GM12878 (cell line): ENCODE measurements around the gene ATP6V1G2. TPM values are rescaled to one million over a fixed set of nuclear protein-coding genes. Genes with fewer than 3 reads are reported as not detected.

Experiments used
- BCLAF1 ChIP-seq: fragments of 450-650 bp; IDR thresholded peaks from 2 replicates; pipeline ENCODE4 v1.6.1; 2017; ENCODE audit warnings: antibody characterized with exemption, mild to moderate bottlenecking, moderate library complexity
- CEBPZ ChIP-seq: fragments of 150-350 bp; IDR thresholded peaks from 2 replicates; pipeline ENCODE4 v1.6.1; 2016; ENCODE audit warnings: low read depth, low read length
- CHD1 ChIP-seq: IDR thresholded peaks from 2 replicates; pipeline ENCODE4 v1.6.1; 2012; ENCODE audit warnings: low read depth, low read length, improper control_type of control experiment
- ETV6 ChIP-seq, 2 experiments: fragments of 450-650 bp in 1 of 2; IDR thresholded peaks in 1 of 2; conservative IDR thresholded peaks in 1 of 2; 2 replicates each; pipeline ENCODE4 v1.6.1; 2014; ENCODE audit warnings: antibody characterized with exemption in 1 of 2, borderline replicate concordance in 1 of 2, low read depth in 1 of 2, mild to moderate bottlenecking in 1 of 2, moderate library complexity in 1 of 2
- EZH2 ChIP-seq: IDR thresholded peaks from 2 replicates; pipeline ENCODE4 v1.6.1; 2012; ENCODE audit warnings: low read depth, mild to moderate bottlenecking, control low read depth, inconsistent platforms, low read length, borderline replicate concordance; ENCODE audit not compliant: control insufficient read depth
- KDM1A ChIP-seq: fragments of 200-600 bp; sonication (generic); IDR thresholded peaks from 2 replicates; pipeline ENCODE4 v1.6.1; 2016; ENCODE audit warnings: borderline replicate concordance
- MYC ChIP-seq: IDR thresholded peaks from 2 replicates; pipeline ENCODE4 v1.6.1; 2011; ENCODE audit warnings: mild to moderate bottlenecking, low read length, moderate library complexity, inconsistent platforms; ENCODE audit not compliant: insufficient read depth, insufficient replicate concordance, insufficient read length, severe bottlenecking
- NKRF ChIP-seq: fragments of 450-650 bp; conservative IDR thresholded peaks from 2 replicates; pipeline ENCODE4 v1.6.1; 2017; ENCODE audit warnings: mild to moderate bottlenecking, moderate library complexity
- PRDM15 ChIP-seq: fragments of 450-650 bp; formaldehyde crosslinking; IDR thresholded peaks from 2 replicates; pipeline ENCODE4 v1.4.0; 2020; ENCODE audit warnings: mild to moderate bottlenecking, moderate library complexity
- SUPT20H ChIP-seq: IDR thresholded peaks from 2 replicates; pipeline ENCODE4 v1.6.1; 2011; ENCODE audit warnings: low read depth, mild to moderate bottlenecking, low read length, moderate library complexity, borderline replicate concordance; ENCODE audit not compliant: control insufficient read depth
- WRNIP1 ChIP-seq: IDR thresholded peaks from 2 replicates; pipeline ENCODE4 v1.6.1; 2011; ENCODE audit warnings: low read depth, low read length, improper control_type of control experiment, borderline replicate concordance
- YY1 ChIP-seq: IDR thresholded peaks from 2 replicates; pipeline ENCODE4 v1.6.1; 2011; ENCODE audit warnings: low read depth, mild to moderate bottlenecking, low read length
- ZNF217 ChIP-seq: fragments of 450-650 bp; IDR thresholded peaks from 2 replicates; pipeline ENCODE4 v1.6.1; 2017; ENCODE audit warnings: antibody characterized with exemption, mild to moderate bottlenecking
- ZNF24 ChIP-seq: fragments of 450-650 bp; IDR thresholded peaks from 2 replicates; pipeline ENCODE4 v1.6.1; 2017; ENCODE audit warnings: antibody characterized with exemption, mild to moderate bottlenecking
- polyA plus RNA-seq, 11 experiments: library from polyadenylated mRNA; depleted of rRNA in 4 of 11; unstranded in 6 of 11; stranded (reverse) in 5 of 11; fragments of >200 nt; fragmentation: Nextera tagmentation in 4 of 11; fragmentation: Illumina TruSeq in 1 of 11; extraction: Ambion mirVana in 4 of 11; extraction: Trizol in 1 of 11; gene quantifications; 1 replicate in 1 of 11; 2 replicates in 10 of 11; pipeline versions ENCODE4 v1.2.1 to v1.2.3, GENCODE V29; 2011 to 2016; ENCODE audit warnings: inconsistent platforms in 2 of 11, missing spikeins in 2 of 11, low read depth in 1 of 11
- total RNA-seq, 4 experiments: library from RNA; depleted of rRNA in 3 of 4; stranded (reverse); fragments of >200 nt in 3 of 4; fragmentation: Illumina TruSeq in 1 of 4; extraction: Trizol in 1 of 4; gene quantifications; 2 replicates each; pipeline versions ENCODE4 v1.2.1 to v1.2.3, GENCODE V29; 2013 to 2021

Gene ATP6V1G2
- total and polyA plus RNA-seq, 10 of the 15 experiments (the other 5 are each of a cell fraction or from before 2014, with no cell fraction given) = 0.45 to 8.9 (median 2.8) TPM

GRCh38 chr6:31568537-31568961 is 22.1 kb upstream of the ATP6V1G2 start (continued):
- TF ChIP-seq BCLAF1 (no peak), YY1 (peak; percentile 36; the same call in 1 of the 2 replicates), WRNIP1 (no peak), CHD1 (no peak), ETV6 (conservative IDR thresholded peaks at IDR 0.05 in 1 of 2, IDR thresholded peaks at IDR 0.05 in 1 of 2; ENCODE audit: borderline replicate concordance in 1 of 2, low read depth in 1 of 2) (peak in 1 of 2 experiments; percentile 96; a peak in 2 of 4 replicates), MYC (no peak), NKRF (no peak), CEBPZ (no peak), ZNF24 (no peak), PRDM15 (CRISPR knock-in tag) (no peak), ZNF217 (no peak), SUPT20H (no peak), KDM1A (no peak), EZH2 (no peak)
